Neural crest cell (in vitro differentiated cells): Measurements from ENCODE around the gene DZIP1. TPM values are rescaled to one million over a fixed set of nuclear protein-coding genes. Genes with fewer than 3 reads are reported as not detected.

Source experiments
- DNase-seq: peaks from one replicate; pipeline ENCODE4 v3.0.0; 2021; ENCODE audit warnings: low read depth, mixed read lengths, low spot score
- H3K27ac Mint-ChIP-seq: one replicate; pipeline ENCODE4 v1.8.0; 2021; ENCODE audit warnings: mild to moderate bottlenecking, mixed read lengths; ENCODE audit not compliant: unreplicated experiment
- H3K27me3 Mint-ChIP-seq: 2 replicates; pipeline ENCODE4 v1.8.0; 2021; ENCODE audit warnings: low read depth, mild to moderate bottlenecking, mixed read lengths
- H3K36me3 Mint-ChIP-seq: 2 replicates; pipeline ENCODE4 v1.8.0; 2021; ENCODE audit warnings: low read depth, mild to moderate bottlenecking, mixed read lengths
- H3K4me1 Mint-ChIP-seq: 2 replicates; pipeline ENCODE4 v1.8.0; 2021; ENCODE audit warnings: mixed read lengths
- H3K4me3 Mint-ChIP-seq: one replicate; pipeline ENCODE4 v1.8.0; 2021; ENCODE audit warnings: mild to moderate bottlenecking, mixed read lengths
- H3K9me3 Mint-ChIP-seq: 2 replicates; pipeline ENCODE4 v1.8.0; 2021; ENCODE audit warnings: mixed read lengths
- total RNA-seq: library from RNA; stranded (reverse); gene quantifications from 2 replicates; pipeline ENCODE4 v1.2.1, GENCODE V29; 2021
- TF ChIP-seq, protein P1 (sequence below): fragments of 200-600 bp; sonication (generic); conservative IDR thresholded peaks from 2 replicates; pipeline ENCODE4 v1.5.0; 2021; ENCODE audit warnings: antibody characterized with exemption, mild to moderate bottlenecking

DZIP1 gene
- total RNA-seq, 1 donor from 2014 or later = 71.1 TPM

DNA sequence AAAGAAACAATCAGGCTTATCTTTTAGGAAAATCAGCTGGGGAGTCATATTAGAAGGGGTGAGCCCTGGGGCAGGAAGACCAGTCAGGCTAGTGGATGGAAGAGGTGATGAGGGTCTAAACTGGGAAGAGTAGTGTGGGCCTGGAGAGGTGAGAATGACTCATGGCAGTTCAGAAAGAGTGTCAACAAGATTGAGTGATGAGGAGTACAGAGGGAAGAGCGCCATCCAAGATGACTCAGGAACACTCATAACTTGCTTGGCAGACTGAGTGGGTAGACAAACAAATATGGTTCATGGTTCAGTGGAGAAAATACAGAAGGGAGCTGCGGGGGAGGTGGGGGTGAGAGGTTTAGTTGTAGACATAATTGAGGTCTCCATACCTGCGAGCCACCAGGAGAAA lies 109.3 kb downstream of the DZIP1 start:
- Mint-ChIP-seq H3K27ac (no peak overlapping the region), H3K36me3 (no peaks in the 10 kb centered on the region), H3K9me3 (no peaks in the 10 kb centered on the region), H3K27me3 (no peaks in the 10 kb centered on the region), H3K4me1 (peaks cover 16% of the 10 kb centered on the region), H3K4me3 (no peak overlapping the region)
- TF ChIP-seq, protein P1, sequence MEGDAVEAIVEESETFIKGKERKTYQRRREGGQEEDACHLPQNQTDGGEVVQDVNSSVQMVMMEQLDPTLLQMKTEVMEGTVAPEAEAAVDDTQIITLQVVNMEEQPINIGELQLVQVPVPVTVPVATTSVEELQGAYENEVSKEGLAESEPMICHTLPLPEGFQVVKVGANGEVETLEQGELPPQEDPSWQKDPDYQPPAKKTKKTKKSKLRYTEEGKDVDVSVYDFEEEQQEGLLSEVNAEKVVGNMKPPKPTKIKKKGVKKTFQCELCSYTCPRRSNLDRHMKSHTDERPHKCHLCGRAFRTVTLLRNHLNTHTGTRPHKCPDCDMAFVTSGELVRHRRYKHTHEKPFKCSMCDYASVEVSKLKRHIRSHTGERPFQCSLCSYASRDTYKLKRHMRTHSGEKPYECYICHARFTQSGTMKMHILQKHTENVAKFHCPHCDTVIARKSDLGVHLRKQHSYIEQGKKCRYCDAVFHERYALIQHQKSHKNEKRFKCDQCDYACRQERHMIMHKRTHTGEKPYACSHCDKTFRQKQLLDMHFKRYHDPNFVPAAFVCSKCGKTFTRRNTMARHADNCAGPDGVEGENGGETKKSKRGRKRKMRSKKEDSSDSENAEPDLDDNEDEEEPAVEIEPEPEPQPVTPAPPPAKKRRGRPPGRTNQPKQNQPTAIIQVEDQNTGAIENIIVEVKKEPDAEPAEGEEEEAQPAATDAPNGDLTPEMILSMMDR = no peak
- DNase-seq = no peak

DNA sequence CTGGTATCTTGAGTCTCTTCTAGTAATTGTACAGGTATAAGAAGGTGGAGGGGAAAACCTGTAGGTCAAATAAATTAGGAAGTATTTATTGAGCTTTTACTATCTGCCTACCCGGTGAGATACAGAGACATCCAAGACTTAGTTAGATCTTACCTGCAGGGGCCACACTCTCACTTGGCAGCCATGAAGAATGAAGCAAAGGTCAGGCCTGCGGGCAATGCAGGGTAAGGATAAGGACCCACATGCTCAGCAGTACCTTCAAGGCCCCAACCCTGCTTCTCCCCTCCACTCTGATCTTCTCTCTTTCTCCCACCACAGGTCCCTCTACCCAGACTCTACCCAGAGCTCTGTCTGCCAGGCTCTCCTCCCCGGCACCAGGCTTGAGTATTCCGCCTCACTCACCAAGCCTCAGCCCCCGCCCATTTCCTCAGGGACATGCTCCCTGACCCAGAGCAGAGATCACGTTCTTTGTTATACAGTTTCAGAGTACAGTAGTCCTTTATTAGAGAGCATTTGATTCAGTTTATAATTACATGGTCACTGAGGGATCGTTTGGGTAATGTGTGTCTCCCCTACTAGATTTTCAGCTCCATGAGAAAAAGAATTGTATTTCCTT lies 110.9 kb downstream of the DZIP1 start:
- peak; percentile 31 for DNase-seq
- Mint-ChIP-seq H3K27ac (peak overlapping the region; percentile 29), H3K4me3 (peak overlapping the region; percentile 1), H3K9me3 (no peaks in the 10 kb centered on the region), H3K27me3 (no peaks in the 10 kb centered on the region), H3K4me1 (peaks cover 16% of the 10 kb centered on the region), H3K36me3 (no peaks in the 10 kb centered on the region)
- TF ChIP-seq, protein P1 = no peak

DNA sequence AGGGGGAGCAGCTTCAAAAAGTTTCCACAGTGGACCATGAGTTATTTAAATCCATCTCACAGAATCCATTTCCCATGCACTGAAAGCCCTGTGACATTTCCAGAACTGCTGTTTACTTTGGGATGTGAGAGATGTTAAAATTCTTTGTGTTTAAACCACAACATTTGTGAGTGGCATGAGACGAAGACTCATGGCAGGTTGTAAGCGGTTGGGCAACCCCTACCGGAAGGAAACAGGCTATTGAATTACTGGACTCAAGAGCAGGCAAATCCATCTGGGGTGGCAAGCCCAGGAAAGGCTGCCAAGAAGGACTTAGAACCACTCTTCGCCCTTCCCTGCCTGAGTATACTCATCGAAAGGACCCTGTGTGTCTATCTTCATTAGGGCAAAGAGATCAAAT lies 114.3 kb downstream of the DZIP1 start:
- H3K36me3 Mint-ChIP-seq = no peaks in the 10 kb centered on the region
- TF ChIP-seq, protein P1 = no peak
- no peak overlapping the region for H3K4me3 Mint-ChIP-seq
- no peak overlapping the region for H3K27ac Mint-ChIP-seq
- peaks cover 11% of the 10 kb centered on the region for H3K4me1 Mint-ChIP-seq
- no peak for DNase-seq
- no peaks in the 10 kb centered on the region for H3K27me3 Mint-ChIP-seq
- H3K9me3 Mint-ChIP-seq = no peaks in the 10 kb centered on the region

Other genes with a start within 250 kb of the DZIP1 start
- 1.7 and 1.8 TPM in 2 replicates for gene CLDN10, start 92.0 kb downstream of the DZIP1 start, total RNA-seq
- 17.5 and 18.3 TPM in 2 replicates for gene DNAJC3, start 32.4 kb upstream of the DZIP1 start, total RNA-seq